Lower leg skin (tissue), 4 donors: Measurements from ENCODE around the gene CSTB. TPM values are rescaled to one million over a fixed set of nuclear protein-coding genes. Genes with fewer than 3 reads are reported as not detected.

Experiments used
- DNase-seq, 2 donors: peaks; one replicate each; pipeline ENCODE4 v3.0.0-alpha.2; 2019; ENCODE audit warnings: low spot score in 2 of 2
- H3K4me3 ChIP-seq: fragments of 200-600 bp; sonication (generic); 2 replicates; pipeline ENCODE4 v1.5.1; 2017; ENCODE audit warnings: mild to moderate bottlenecking, low read depth; ENCODE audit not compliant: poor library complexity, severe bottlenecking
- POLR2A ChIP-seq, 2 donors: fragments of 450-650 bp; IDR thresholded peaks; one replicate each; pipeline ENCODE4 v1.6.1; 2016 to 2017; ENCODE audit warnings: antibody characterized with exemption in 2 of 2, mild to moderate bottlenecking in 1 of 2, moderate library complexity in 1 of 2
- WGBS, 2 donors: methylation state at CpG; one replicate each; pipeline ENCODE4 v1.1.5; 2018; 5-methylcytosine and 5-hydroxymethylcytosine counted together
- intact Hi-C: fragments of 100-400 bp; cut with DNase I; formaldehyde crosslinking; loops from one replicate; pipeline ENCODE4 v1.15.0; 2023; ENCODE audit warnings: low total_unique reads
- total RNA-seq, 4 donors: library from RNA; depleted of rRNA; stranded (reverse); fragments of >200 nt; gene quantifications; one replicate each; pipeline ENCODE4 v1.1.0, GENCODE V29; 2016
- TF ChIP-seq, protein P1 (sequence below), 3 donors: fragments of 450-650 bp; IDR thresholded peaks; one replicate each; pipeline ENCODE4 v1.5.1; 2016; ENCODE audit warnings: antibody characterized with exemption in 3 of 3, mild to moderate bottlenecking in 3 of 3, moderate library complexity in 2 of 3

CSTB gene
- total RNA-seq, 4 donors from 2014 or later, result 11.0 to 29.3 (median 21.8) TPM

DNA sequence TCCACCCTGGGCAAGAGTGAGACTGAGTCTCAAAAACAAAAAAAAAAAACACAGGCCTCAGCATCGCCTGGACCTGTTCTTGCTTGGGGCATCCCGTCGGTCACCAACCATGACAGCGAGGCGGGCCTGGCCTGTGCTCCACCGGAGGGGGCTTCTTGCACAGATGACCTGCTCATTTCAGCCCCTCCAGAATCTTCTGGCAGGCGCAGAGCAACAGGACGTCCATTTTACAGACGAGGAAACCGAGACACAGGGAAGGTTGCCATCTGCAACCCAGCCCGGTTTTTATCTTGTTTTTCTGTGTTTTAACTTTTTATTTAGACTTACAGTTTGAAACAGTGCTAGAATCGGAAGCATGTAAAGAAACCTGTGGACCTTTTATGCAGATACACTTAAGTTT lies 918 bp downstream of the CSTB start:
- 67 to 76% methylated on average over 12 of the region's 12 CpGs for WGBS, 2 donors
- no peak for DNase-seq
- no peak overlapping the region for H3K4me3 ChIP-seq
- TF ChIP-seq POLR2A (IDR thresholded peaks at IDR 0.05), result no peak
- TF ChIP-seq, protein P1, sequence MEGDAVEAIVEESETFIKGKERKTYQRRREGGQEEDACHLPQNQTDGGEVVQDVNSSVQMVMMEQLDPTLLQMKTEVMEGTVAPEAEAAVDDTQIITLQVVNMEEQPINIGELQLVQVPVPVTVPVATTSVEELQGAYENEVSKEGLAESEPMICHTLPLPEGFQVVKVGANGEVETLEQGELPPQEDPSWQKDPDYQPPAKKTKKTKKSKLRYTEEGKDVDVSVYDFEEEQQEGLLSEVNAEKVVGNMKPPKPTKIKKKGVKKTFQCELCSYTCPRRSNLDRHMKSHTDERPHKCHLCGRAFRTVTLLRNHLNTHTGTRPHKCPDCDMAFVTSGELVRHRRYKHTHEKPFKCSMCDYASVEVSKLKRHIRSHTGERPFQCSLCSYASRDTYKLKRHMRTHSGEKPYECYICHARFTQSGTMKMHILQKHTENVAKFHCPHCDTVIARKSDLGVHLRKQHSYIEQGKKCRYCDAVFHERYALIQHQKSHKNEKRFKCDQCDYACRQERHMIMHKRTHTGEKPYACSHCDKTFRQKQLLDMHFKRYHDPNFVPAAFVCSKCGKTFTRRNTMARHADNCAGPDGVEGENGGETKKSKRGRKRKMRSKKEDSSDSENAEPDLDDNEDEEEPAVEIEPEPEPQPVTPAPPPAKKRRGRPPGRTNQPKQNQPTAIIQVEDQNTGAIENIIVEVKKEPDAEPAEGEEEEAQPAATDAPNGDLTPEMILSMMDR (IDR thresholded peaks at IDR 0.05), result no peak
- intact Hi-C loops, result no loop called here

DNA sequence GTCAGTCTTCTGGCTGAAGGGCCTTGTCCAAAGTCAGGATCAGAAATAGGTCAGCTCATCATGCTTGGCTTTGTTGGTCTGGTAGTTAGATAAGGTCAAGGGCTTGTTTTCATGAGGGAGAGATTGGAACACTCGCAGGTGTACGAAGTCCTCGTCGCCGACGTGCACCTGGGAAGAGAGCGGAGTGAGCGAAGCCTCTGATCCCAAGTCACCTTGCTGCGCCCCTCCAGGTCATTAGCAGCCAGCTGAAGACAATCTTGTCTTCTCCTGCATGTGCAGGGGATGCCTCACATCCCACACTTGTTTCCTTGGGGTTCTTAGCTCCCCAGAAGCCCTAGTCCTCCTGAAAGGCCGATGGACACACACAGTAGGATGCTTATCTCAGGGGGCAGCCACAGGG lies 1.9 kb downstream of the CSTB start:
- WGBS, 2 donors, result 91 to 96% methylated on average over 10 of the region's 10 CpGs

DNA sequence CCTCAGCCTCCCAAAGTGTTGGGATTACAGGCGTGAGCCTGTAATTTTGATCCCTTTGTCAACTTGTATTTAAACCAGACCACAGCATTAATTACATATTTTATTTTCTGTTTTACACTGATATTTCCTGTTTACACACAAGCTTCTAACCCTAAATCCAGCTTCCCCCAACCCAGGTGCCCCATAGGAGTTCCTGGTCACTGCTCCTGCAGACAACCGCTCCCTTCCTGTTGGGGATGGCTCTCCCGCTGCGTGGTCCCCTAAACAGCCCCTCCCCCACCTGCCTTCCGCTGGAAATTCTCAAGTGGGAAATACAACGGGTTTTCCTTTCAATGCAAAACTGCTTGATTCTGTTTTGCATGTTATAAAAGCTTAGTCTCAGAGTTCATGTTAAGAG lies 3.7 kb downstream of the CSTB start:
- DNase-seq, result no peak
- 72 to 74% methylated on average over 6 of the region's 6 CpGs for WGBS, 2 donors
- TF ChIP-seq, protein P1 (IDR thresholded peaks at IDR 0.05), result no peak
- no peak for TF ChIP-seq POLR2A (IDR thresholded peaks at IDR 0.05)
- no peak overlapping the region for H3K4me3 ChIP-seq
- intact Hi-C loops, result no loop called here

More for the DNA sequence above, 1.9 kb downstream of the CSTB start:
- no peak overlapping the region for H3K4me3 ChIP-seq
- TF ChIP-seq, protein P1 (IDR thresholded peaks at IDR 0.05), result no peak
- no peak for TF ChIP-seq POLR2A (IDR thresholded peaks at IDR 0.05)
- DNase-seq, result no peak
- intact Hi-C loops, result no loop called here

DNA sequence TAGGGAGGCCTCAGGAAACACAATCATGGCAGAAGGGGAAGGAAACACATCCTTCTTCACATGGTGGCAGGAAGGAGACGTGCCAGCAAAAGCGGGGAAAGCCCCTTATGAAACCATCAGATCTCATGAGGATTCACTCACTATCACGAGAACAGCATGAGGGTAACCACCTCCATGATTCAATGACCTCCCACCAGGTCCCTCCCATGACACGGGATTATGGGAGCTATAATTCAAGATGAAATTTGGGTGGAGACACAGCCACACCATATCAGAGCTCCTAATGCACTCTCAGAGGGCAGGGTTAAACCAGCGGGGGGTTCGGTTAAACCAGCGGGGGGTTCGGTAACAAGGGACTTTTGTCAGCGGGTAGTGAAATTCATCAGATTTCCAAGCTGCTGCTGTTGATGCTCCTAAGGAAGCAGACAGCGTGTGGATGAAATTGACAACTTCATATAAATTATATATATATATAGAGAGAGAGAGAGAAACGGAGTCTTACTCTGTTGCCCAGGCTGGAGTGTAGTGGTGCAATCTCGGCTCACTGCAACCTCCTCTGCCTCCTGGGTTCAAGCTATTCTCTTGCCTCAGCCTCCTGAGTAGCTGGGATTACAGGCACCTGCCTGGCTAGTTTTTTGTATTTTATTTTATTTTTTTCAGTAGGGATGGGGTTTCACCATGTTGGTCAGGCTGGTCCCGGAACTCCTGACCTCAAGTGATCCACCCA lies 4.2 kb downstream of the CSTB start:
- 74 to 84% methylated on average over 13 of the region's 13 CpGs for WGBS, 2 donors
- intact Hi-C loops, result no loop called here
- no peak overlapping the region for H3K4me3 ChIP-seq
- TF ChIP-seq, protein P1 (IDR thresholded peaks at IDR 0.05), result no peak
- no peak for TF ChIP-seq POLR2A (IDR thresholded peaks at IDR 0.05)
- no peak for DNase-seq

DNA sequence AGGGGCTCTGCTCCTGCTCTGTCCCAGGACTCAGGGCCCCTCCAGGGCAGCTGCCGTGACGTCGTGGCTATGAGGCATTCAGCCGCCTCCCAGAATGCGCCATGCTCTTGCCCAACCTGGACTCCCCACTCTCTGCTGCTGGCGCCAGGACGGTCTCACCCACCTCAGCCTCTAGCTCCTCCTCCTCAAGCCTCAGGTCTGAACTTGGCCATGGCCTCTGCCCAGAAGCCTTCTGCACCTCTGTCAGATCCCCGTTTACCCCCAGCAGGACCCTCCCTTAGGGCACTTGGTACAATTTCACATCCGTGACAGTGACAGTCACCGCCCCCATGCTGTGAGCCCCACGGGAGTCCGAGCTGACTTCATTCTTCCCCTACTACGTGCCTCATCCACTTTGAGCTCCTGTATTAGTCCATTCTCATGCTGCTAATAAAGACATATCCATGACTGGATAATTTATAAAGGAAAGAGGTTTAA lies 4.9 kb downstream of the CSTB start:
- no peak for DNase-seq
- TF ChIP-seq, protein P1 (IDR thresholded peaks at IDR 0.05), result no peak
- TF ChIP-seq POLR2A (IDR thresholded peaks at IDR 0.05), result no peak
- WGBS, 2 donors, result 63 to 64% methylated on average over 13 of the region's 13 CpGs
- H3K4me3 ChIP-seq, result no peak overlapping the region
- intact Hi-C loops, result no loop called here
